Head of caudate nucleus (tissue), 42 donors: ENCODE data around the gene TRAPPC12.

Experiments
- DNase-seq, 42 donors: peaks; one replicate each; pipeline versions ENCODE4 v3.0.0 to v3.0.0-alpha.2; 2020 to 2021; ENCODE audit warnings: mixed read lengths in 7 of 42
- intact Hi-C: fragments of 100-400 bp; cut with DNase I; formaldehyde crosslinking; loops from one replicate; pipeline ENCODE4 v1.15.0; 2022

The TRAPPC12 gene

DNA sequence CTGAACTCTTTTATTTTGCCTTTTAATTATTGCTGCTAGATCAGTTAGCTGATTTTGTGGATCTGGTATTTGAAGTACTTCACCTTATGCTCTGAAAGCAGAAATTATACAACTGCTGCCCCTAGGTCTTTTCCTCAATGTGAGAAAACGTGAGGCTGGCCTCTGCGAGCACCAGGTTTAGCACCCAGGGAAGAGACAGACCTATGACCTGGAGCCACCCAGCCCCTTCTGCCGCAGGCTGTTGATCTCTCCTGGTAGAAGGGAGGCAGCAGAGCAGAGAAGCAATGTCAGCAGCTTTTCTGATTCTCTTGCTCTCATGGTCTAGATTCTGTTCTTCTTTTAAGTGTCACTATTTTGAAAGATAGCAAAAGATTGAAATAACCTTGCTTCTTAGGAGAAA lies 19.9 kb downstream of the TRAPPC12 start:
- DNase-seq, result peak in 5 of 42 donors; percentile 14 to 36 (median 20)
- intact Hi-C loops, result loop anchor here (5.0 kb wide), 1 partner anchor 58 kb away; no protein-coding TSS in a partner anchor

DNA sequence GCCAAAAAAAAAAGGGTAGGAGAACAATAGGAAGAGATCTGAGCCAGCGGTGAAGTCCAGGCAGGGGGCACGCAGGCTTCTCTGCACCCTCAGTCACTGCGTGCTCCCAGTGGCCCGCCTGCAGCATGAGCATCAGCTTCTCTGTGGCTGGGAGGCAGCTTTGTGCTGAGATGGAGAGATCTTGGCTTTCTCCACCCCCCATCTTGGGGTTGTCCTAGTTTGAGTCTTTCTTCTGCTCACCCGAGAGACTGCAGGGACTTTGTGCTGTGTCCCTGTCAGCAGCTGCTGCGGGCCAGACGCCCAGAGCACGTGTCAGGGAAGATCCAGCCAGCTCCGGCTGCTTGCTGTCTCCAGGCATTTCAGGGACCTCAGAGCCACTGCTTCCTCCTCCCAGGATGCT lies 20.3 kb downstream of the TRAPPC12 start:
- intact Hi-C loops, result loop anchor here (5.0 kb wide), 1 partner anchor 57 kb away; no protein-coding TSS in a partner anchor
- peak; percentile 71 to 94 (median 87) for DNase-seq

DNA sequence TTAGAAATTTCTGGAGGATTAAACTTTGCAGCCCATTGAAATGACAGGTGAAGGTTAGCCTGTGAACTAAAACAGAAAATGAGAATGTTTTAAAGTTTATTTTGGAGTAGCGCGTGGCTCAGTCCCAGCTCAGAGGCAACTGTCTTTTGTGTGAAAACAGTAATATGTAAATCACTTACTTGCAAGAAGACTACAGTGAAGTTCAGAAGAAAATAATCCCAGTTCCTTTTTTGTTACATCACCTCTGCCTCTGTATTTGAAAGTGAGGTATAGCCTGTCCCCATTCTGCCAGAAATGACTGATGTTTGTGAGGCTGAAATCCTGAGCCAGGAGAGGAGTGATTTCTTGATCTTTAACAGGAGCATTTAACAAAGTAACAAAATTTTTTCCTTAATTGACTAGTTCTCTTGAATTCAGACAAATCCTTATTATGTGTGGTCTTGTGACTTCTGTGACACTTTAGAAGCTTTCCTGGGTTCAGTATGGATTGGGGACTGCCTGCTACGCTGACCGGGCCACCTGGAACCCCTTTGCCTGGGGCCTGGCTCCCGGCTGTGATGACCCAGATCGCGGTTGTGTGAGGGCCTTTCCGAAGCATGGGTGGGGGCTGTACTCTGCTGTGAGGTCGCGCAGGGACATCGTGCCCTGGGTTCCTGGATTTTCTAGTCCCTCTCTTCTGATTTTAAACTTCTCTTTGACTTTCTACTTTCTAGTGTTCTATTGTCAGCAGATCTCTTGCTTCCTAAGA lies 24.3 kb downstream of the TRAPPC12 start:
- intact Hi-C loops, result no loop called here
- no peak for DNase-seq

DNA sequence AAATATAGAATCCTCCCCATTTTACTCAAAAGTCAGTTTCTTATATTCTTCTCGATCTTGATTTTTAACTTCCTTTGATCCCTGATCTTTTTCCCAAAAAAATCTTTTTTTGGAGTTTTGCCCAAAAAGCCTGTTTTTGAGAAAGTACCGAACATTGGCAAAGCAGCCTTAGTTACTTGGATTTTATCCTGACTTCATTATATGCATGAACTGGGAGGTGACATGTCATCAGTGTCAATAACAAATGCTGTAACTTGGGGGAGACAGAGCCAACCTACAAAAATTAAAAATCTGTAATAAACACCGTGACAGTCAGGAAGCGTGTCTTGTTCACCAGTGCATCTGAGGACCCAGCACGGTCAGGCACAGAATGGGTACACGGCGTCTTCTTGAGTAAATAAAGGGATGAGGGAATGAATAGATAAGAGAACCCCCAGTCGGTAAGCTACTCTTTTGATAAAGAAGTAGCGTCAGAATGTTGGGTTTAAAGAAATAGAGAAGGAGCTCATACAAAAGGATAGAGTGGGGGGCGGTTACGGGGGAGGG lies 24.9 kb downstream of the TRAPPC12 start:
- DNase-seq, result no peak
- intact Hi-C loops, result no loop called here

DNA sequence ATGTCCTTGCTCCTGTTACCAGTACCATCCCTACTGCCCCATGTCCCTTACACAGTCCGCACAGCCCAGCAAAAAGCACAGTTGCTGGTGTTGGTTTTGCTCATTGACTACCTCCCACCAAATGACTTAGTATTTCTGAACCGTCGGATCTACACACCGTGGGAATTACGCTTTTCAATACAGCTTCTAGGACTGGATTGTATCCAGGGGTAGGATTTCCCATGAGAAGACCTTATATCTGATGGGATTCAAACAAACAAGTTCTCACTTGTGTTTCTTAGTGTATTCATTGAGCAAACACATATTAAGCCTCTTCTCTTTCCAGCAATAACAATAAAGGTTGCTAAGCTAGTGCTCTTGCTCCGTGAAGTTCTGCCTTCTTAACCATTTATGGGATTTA lies 25.8 kb downstream of the TRAPPC12 start:
- intact Hi-C loops, result no loop called here
- no peak for DNase-seq

DNA sequence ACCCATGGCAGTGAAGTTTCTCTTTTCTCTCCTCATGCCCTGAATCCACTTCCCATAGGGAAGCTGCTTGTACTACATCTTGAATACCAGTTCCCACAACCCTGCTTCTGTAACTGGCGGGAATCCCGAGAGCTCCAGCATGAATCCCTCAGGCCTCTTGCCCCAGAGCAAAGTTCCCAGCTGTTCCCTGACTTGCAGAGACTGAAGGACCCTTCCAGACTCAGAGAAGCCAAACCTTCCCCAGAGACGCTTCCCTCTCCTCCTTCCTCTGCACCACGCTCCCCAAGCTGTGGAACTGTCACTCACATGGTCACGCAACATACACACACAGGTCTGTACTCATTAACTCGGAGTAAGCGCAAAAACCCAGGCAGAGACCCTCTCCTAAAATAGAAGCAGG lies 26.4 kb downstream of the TRAPPC12 start:
- no peak for DNase-seq
- intact Hi-C loops, result no loop called here

DNA sequence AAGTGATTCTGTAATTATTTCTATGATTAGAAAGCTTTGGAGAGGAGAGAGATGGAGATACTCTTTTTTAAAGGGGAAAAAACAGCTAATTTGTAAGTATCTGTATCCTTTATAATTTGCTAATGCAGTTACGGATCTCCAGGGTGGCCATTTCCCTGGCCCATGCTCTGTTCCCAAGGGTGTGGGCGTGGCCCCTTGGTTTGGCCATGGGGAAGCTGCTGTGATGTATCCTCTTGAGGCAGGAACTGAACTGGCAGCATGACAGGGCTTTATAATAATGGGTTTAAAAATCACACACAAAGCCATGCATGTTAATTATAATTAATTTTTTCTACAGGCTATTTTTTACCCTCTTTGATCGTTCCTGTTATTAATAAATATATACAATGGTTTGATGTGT lies 27.0 kb downstream of the TRAPPC12 start:
- no peak for DNase-seq
- intact Hi-C loops, result no loop called here

DNA sequence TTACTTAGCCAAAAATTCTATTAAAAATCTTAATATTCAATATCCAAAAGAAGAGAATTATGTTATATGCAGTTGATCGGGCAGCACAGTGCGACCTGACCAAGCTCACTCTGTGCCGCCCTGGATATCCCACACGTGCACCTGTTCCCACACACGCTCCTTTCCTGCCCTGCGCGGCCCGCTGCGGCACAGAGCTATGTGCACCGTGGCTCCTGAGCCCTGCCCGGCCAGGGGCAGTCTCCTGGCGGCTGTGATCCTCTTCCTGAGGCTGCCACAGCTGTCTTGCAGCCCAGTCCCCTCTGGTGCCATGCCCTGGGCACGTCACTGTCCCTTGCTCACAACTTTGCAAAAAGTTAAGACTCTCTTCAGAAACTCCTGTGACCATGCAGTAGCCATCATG lies 29.3 kb downstream of the TRAPPC12 start:
- no peak for DNase-seq
- intact Hi-C loops, result no loop called here

DNA sequence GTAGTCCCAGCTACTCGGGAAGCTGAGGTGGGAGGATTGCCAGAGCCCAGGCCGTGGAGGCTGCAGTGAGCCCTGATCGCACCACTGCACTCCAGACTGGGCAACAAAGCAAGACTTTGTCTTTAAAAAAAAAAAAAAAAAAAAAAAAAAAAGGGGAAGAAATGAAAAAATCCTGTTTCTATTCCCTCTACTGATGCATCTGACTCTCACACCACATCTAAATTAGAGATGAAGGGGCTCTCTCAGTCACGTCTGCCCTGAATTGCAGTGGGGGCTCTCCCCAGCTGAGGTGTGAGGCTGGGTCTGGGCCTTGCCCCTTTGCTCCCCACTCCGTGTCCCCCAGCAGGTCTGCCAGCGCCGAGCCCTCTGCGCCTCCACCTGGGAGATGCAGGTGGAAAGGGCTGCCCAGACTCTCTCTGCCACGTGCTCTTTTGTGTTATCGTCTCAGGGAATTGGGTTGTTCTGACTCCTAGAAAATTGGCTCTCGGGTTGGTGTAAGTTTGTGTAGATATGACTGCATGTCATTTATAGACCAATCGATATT lies 30.2 kb downstream of the TRAPPC12 start:
- intact Hi-C loops, result no loop called here
- DNase-seq, result no peak

DNA sequence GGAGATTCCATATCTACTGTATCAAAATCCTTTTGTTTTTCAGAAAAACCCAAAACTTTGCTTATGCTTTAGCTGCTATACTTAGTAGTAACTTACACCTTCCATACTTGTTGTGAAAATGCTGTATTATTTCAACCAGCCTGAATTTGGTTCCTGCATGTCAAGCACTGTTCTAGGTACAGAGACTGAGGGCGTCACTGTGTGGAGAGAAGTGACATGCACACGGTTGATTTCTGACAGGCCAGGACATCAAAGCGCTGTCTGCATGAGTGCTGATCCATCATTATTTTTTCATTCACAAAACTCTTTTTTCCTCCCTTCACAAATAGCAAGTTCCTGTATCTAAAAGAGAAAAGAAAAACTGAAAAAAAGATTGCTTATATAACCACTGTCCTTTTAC lies 31.6 kb downstream of the TRAPPC12 start:
- DNase-seq, result peak in 16 of 42 donors; percentile 27 to 82 (median 50)
- intact Hi-C loops, result no loop called here

DNA sequence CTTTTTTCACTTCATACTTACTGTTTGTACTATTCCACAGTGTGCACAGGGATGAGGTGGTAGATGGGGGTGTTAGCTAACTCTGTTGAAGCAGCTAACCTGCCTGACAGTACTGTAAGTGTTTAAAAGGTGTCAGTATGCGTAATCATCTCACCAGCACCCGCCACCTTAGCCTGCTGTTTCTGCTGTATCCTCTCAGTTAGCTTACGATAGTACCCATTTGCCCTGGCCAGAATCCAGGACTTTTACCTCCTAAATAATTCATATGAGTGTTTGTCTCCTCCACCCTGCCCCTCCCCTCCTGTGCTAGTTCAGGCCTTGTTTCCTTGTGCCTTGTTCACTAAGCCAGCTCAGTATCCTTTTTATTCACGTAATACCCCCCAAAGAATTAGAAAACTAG lies 34.2 kb downstream of the TRAPPC12 start:
- intact Hi-C loops, result no loop called here
- peak in 15 of 42 donors; percentile 22 to 80 (median 52) for DNase-seq

DNA sequence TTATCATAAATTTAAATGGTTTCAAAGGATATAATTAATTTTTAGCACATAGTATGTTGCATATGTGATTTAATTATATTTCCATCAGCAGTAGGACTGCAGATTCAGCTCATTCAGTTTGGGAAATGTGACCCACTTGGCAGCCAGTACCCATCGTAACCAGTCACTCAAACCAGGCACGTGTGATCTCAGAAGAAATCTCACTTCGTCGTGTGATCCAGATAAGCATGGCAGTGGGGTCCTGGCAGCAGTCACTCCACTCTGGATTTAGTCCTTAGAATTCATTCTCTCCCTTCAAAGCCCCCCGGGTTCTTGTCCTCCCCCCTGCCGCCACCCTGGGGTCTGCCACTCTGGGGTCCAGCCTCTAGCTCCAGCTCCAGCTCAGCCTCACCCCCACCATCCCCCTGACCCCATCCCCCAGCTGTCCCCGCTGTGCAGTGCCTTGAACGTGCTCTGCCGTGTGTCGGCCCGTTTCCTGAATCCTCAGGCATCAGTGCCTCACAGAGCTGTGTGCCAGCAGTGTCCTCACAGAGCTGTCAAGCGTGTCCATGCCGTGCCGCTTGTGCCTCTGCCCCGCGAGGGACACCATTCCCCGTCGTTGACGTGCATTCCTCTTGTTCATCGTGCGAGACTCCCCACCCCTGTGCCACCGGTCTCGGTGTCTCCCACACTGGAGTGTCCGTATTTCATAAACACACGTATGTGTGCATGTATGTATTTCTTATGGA lies 34.8 kb downstream of the TRAPPC12 start:
- DNase-seq, result no peak
- intact Hi-C loops, result no loop called here

DNA sequence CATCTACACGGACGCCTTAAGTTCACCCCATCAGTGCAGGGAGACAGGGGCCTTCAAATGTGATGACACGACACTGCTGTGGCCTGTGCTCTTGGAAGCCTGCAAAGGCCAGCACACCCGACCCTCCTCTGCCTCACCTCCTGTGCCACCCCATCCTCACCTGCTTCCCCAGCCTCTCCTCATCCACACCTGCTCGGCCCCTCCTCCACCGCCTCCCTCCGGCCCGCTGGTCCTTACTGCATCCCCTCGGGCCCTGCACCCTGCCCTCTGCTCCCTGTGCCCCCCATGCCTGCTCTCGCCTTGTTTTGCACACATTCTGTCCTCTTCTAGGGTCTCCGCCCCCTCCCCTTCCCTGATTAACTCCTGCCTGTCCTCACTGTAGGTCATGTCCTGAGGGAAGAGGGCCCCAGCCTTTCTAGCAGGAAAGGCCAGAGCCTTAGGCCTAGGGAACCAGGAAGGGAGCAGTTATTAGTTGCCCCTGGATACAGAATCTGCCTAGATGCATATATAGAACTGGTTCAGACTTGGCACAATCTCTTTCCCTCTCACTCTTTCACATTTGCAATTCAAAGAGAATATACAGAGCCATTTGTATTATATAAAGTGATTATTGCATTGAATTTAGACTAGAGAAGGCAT lies 39.4 kb downstream of the TRAPPC12 start:
- DNase-seq, result no peak
- intact Hi-C loops, result no loop called here

DNA sequence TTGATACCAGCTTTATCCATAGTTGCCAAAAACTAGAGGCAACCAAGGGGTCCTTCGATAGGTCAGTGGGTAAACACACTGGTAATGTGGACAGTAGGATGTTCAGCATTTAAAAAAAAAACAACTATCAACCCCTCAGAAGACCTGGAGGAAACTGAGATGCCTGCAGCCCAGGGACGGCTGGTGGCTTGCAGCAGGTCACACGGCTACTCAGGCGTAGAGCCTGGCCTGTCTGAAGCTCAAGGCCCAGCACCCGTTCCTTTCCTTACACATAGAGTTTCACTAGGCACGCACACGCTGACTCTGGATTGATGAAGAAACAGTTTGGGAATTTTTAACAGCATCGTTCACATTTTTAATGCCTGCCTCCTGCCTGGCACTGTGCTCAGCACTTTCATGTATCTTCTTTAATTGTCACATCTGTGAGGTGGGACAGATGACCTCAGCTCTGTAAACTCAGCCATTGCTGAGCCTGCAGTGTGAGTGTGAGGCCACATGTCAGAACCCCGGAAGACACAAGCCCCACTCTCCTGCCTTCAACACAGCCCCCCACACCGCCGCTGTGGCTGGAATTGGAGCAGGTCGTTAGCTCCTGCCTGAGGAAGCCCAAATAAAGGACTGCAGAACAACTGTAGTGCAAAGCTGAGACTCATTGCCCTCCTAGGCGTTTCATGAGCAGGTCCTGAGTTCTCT lies 40.7 kb downstream of the TRAPPC12 start:
- no peak for DNase-seq
- intact Hi-C loops, result no loop called here

DNA sequence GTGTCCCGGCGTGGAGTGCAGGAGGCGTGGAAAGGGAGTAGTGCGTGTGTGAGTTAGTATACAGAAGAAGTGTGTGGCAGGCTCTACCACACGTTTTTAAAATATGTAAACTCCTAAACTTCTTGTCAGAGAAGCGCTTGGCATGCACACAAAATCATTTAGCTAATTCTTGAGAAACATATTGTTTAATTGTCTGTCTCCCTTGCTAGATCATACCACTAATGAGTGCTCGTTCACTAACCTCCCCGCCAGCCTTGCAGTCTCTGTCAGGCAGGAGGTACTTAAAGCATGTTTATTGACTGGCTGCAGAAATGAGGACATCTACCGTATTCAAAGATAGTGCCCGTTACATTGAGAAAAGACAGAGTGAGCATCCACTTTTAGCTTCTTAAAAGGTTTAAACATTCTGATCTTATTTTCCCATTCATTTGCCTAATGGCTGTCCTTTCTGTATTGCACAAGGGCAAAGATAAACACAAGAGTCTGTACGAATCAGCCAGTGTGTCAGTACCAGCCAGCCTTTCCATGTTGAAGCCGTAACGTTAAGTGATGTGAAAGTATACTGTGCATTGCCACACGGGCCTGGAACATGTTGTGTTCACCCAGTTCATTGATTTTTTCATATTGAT lies 41.4 kb downstream of the TRAPPC12 start:
- intact Hi-C loops, result no loop called here
- no peak for DNase-seq

DNA sequence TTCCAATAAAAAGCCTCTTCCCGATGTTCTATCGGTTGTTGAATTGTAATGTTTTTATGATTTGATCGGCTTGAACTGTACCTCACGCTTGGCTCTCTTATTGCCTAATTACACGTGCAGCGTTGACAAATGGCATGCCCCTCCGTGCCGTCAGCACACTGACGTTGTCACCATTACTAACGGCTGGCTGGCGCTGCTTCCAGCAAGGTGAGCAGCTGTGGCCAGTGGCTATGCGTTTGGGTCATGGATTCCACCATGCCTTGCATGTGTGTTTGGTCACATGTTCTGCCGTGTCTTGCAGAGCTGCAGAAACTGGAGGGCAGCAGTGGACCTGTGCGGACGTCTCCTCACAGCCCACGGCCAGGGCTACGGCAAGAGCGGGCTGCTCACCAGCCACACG lies 42.1 kb downstream of the TRAPPC12 start:
- no peak for DNase-seq
- intact Hi-C loops, result no loop called here

DNA sequence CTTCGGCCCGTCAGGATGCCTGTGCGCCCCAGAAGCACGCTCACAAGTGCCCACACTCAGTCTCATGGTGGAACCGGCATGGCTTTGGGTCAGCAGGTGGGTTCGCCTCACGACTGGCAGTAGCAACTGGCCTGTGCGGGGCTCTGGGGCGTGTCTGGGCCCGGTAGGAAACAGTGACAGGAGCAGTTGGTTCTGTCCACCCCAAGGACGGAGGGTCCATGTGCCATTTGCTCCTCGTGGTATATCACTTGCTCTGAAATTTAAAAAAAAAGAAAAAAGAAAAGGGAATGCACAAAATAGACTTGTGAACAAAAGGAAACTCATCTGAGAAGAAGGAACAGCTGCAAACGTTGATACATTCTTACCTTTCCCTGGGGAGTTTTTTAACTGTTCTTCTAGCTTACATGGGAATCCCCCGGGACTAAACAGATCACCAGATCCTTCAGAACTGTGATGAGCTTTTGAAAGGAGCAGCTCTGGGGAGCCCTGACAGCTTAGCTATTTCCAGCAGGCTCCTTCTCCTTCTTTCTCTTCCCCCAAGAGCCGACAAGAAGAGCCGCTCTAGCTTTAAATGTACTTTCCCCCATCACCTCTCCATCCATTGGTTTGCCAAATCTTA lies 42.8 kb downstream of the TRAPPC12 start:
- intact Hi-C loops, result no loop called here
- DNase-seq, result no peak

DNA sequence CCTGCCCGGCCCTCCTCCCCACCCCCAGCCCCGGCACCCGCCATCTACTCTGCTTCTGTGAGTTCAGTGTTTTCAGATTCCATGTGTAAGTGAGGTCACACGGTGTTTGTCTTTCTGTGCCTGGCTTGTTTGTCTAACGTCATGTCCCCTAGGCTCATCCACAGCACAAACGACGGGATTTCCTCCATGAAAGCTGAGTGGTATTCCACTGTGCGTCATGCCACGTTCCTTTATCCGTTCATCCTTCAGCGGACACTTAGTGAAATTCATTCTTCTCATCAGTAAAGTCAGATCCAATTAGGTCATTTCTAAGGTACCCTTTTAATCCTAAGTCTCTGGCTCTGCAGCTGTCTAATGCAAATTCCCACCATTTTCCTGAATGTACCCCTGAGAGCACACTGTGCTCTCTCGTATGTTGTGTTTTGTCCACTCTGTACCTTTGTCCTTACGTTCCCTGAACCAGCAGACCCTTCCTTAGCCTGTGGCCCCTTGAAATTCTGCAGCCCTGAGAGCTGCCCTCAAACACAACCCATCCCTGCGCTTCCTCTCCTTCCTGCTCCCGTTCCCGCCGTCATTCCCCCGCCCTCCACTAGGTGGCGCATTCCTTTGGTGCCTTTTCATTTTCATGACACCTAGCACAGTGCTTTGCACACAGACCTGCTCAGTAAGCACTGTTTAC lies 44.1 kb downstream of the TRAPPC12 start:
- DNase-seq, result peak in 38 of 42 donors; percentile 40 to 89 (median 68)
- intact Hi-C loops, result no loop called here
